Stimulated activated CD8-positive, alpha-beta memory T cell treated with anti-CD3 and anti-CD28 coated beads, Interleukin-4, amount 100 ng/mL, for 1 hour (primary cell): ENCODE results near the gene GGT1.
"Not testable (repeated sequence)": the region's sequence is repeated elsewhere in the genome, so short reads cannot be mapped to it uniquely, and the experiment has no call there.

Experiments
- DNase-seq, 2 donors: peaks; one replicate each; pipeline ENCODE4 v3.0.0-alpha.2; 2020; ENCODE audit warnings: low read depth in 2 of 2, low spot score in 1 of 2

The GGT1 gene

DNA sequence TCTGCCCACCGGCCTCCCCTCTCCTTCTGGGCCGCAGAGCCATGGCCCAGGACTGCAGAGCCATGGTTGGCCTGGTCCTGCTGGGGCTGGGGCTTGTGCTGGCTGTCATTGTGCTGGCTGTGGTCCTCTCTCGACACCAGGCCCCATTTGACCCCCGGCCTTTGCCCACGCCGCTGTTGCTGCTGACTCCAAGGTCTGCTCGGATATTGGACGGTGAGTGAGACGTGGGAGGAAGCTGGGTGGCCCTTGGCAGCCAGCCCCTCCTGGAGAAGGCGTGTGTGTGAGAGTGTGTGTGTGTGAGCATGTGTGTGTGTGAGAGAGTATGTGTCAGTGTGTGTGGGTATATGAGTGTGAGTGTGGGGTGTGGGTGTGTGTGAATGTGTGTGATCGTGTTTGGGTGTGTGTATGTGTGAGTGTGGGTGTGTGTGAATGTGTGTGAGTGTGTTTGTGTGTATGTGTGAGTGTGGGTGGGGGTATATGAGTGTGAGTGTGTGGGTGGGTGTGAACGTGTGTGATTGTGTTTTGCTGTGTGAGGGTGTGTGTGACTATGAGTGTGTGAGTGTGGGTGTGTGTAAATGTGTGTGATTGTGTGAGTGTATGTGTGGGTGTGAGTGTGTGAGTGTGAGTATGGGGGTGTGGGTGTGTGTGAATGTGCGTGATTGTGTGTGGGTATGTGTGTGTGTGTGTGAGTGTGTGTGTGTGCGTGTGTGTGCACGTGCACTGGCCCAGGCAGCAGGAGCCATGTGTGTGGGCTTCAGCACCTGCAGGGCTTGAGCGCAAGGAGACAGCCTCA is 30.4 kb downstream of the GGT1 start:
- DNase-seq, result not testable (repeated sequence)

DNA sequence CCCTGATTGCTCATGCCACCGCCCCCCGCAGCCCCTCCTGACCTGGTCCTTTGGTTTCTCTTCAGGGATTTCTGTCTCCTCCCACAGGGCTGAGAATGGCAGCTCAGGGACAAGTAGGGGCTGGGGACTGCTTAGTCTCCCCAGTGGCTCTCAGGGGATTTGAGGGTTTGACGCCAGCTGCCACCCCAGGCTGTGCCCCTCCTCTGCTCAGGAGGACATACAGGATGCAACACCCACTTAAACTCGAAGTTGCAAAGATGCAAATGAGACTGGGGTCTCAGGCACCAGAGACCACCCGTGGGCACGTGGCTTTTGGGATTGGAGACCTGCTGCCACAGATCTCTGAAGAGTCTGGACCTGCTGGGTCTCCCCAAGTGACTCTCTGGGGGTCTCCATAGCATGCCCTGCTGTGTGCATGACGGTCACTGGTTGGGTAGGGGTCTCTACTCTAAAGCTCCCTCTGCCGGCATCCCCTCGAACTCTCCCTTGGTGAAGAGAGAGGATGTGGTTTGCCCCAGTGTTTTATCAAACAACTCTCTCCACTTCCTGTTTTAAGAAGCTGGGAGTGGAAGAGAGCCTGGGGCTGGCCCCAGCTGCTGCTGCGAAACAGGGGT is 31.9 kb downstream of the GGT1 start:
- DNase-seq, result not testable (repeated sequence)

DNA sequence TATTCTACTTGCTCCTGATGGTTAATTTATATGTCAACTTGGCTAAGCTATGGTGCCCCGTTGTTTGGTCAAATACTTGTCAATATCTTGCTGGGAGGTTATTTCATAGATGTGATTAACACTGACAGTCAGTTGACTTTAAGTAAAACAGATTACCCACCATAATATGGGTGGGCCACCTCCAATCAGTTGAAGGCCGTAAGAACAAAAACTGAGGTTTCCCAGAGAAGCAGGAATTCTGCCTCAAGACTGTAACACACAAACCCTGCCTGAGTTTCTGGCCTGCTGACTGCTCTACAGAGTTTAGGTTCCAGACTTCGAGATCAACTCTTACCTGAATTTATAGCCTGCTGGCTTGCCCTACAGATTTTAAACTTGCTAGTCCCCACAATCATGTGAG is 33.5 kb downstream of the GGT1 start:
- not testable (repeated sequence) for DNase-seq

DNA sequence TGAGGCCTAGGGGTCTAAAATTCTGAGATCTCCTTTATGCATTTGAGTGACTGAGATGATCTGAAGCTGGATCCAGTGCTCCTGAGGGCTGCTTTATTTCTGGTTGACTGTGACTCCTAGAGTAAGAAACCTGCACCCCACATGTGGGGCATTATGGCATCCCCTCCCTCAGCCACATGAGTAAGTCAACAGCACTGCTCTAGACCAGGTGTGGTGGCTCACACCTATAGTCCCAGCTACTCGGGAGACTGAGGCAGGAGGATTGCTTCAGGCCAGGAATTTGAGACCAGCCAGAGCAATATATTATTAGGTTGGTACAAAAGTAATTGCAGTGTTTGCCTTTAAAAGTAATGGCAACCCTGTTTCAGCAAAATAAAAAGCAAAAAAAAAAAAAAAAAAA is 39.3 kb downstream of the GGT1 start:
- DNase-seq, result not testable (repeated sequence)

DNA sequence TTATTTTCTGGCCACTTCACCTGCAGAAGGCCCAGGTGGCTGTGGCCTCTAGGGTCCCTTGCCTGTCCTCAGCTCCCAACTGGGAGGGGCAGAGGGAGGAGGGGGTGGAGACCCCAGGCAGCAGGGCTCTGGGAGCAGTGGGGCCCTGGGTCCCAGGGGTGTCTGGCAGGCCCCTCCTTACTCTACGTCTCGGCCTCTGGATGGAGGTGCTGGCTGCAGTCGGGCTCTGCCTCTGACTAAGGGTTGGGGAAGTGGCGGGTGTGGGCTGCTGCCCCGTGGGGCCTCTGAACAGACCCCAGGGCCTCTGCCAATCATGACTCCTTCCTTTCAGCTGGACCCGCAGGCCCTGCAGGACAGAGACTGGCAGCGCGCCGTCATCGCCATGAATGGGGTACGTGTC is 41.4 kb downstream of the GGT1 start:
- not testable (repeated sequence) for DNase-seq

DNA sequence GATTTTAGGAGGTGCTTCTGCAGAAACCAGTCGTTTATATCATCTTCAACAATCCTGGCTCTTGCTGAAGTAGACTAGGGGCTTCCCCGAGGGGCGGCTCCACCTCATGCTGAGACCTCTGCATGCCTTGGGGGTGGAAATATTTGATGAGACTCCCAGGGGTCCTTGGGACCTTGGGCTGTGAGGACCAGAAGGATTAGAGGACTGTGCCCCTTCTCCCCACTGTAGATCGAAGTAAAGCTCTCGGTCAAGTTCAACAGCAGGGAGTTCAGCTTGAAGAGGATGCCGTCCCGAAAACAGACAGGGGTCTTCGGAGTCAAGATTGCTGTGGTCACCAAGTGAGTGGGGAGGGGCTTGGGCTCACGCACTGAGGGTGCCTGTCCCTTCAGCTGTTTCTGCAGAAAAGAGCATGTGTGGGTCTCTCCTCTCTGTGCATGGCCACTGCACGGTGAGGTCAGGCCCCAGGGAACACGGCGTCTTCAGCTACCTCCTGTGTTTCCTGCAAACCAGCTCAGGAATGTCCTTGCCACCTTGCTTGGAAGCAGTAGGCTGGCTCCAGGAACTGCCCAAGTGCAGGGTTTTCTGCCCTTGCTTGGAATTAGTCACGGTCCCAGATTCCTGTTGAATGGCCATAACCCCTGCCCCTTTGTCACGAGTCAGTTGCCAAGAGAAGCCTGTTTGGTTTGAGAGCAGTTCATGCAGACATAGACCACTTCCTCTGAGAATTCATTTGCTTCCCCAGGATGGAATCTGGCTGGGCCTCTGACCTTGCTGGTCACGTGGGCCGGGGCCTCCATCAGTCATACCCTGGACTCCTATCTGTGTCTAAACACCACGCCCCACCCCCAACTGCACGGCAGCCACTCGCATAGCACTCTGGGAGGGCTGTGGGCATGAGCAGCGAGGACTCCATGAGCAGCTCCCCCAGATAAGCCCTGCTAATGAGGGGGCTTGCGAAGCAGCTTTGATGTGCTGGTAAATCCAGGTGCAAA is 42.7 kb downstream of the GGT1 start:
- not testable (repeated sequence) for DNase-seq

DNA sequence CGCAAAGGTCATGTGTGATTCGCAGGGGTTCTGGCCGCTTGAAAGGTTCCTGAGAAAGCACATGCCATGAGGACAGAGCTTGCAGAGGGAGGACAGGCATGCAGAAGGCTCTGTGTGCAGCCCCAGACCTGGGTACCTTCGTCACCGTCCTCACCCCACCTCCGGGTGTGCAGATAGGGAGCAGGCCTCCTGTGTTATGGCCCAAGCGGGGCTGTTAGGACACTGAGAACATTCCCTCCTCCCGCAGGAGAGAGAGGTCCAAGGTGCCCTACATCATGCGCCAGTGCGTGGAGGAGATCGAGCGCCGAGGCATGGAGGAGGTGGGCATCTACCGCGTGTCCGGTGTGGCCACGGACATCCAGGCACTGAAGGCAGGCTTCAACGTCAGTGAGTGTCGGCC is 43.8 kb downstream of the GGT1 start:
- not testable (repeated sequence) for DNase-seq

DNA sequence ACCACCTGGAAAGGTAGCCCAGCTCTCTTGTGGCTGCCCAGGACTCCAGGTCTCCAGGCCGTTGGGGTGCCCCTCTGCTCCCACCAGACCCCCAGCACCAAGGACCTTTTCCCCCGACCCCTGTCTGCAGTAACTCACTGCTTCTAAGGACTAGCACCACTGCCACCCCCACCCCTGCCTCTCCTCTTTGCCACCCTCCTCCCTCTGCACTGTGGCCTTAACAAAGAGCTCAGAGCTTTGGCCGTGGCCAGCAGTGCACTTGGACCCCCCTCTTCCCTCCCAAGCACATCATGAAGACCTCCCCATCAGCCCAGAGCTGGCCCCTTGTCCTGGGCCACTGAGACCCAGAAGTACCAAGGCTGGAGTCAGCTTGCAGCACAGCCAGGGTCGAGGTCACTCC is 46.4 kb downstream of the GGT1 start:
- DNase-seq, result not testable (repeated sequence)

DNA sequence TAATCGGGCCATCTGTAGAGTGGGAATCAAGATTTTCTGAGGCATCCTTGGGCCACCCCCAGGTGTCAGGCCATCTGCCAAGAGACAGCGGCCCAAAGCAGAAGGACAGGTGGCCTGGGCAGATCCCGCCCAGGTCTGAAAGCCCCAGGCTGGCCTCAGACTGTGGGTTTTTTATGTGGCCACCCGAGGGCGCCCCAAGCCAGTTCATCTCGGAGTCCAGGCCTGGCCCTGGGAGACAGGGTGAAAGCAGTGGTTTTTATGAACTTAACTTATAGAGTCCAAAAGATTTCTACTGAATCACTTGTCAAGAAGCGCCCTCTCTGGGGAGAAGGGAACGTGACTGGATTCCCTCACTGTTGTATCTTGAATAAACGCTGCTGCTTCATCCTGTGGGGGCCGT is 47.9 kb downstream of the GGT1 start:
- not testable (repeated sequence) for DNase-seq

DNA sequence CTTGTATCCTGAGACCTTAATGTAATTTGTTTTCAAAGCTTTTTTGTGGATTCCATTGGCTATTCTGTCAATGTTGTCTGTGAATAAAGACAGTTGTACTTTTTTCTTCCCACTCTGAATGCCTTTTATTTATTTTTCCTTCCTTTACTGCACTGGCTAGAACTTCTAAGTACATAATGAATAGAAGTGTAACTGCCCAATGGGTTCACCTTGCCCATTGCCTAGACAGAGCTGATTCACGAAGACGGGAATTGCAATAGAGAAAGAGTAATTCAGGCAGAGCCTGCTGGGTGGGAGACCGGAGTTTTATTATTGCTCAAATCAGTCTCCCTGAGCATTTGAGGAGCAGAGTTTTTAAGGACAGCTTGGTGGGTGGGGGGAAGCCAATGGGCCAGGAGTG is 62.4 kb downstream of the GGT1 start:
- DNase-seq, result not testable (repeated sequence)

DNA sequence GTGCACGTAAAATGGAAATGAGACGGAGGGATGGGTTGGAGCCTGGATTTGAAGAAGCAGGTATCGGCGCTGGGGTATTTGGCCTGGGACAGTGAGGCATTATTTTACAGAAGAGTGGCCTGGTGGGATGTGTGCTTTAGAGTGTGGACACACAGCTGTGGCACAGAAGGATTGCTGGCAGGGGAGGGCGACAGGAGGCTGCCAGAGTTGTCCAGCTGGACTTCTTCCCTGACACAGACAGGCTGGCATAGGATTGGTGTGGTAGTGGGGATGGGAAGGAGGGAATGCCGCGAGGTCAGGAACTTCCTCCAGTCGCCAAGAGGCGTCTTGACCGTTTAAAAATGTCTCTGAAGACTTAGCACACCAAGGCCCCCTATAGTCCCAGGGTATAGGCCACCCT is 64.9 kb downstream of the GGT1 start:
- DNase-seq, result not testable (repeated sequence)

DNA sequence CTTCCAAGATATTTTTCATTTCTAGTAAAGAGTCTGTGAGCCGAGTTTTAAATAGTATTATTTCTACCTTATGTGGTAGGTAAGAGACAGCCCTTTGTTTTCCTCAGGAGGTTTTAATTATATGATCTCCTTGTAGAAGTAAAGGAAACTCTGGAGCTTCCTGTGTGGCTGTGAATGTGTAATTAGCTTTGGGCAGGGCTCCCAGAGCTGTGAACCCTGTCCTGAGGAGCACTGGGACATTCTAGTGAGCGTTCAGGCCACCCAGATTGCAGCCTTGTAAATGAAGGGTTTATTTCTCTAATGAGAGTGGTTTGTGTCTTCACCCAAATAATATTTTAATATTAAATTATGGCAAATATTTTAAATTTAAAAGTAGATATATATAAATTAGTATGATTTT is 69.5 kb downstream of the GGT1 start:
- not testable (repeated sequence) for DNase-seq
